K562 (cell line): ENCODE data around the gene C15orf61.

Source experiments
- ETV6 ChIP-seq, 3 experiments: fragments of 150-350 bp in 1 of 3; sonication (generic) in 1 of 3; formaldehyde crosslinking in 1 of 3; IDR thresholded peaks; 2 replicates each; pipeline versions ENCODE4 v1.6.1 to v1.8.0; 2014 to 2022; ENCODE audit warnings: borderline replicate concordance in 2 of 3, low read depth in 2 of 3, antibody characterized with exemption in 1 of 3, low read length in 1 of 3, mild to moderate bottlenecking in 1 of 3, missing genetic modification reagents in 1 of 3
- HMGXB4 ChIP-seq: sonication (generic); formaldehyde crosslinking; IDR thresholded peaks from 2 replicates; pipeline ENCODE4 v1.8.1; 2023; ENCODE audit warnings: mild to moderate bottlenecking, missing genetic modification reagents
- MAFG ChIP-seq: fragments of 450-650 bp; conservative IDR thresholded peaks from 2 replicates; pipeline ENCODE4 v1.6.1; 2016; ENCODE audit warnings: missing genetic modification characterization, missing compliant biosample characterization
- NRF1 ChIP-seq, 2 experiments: fragments of 450-650 bp; IDR thresholded peaks in 1 of 2; conservative IDR thresholded peaks in 1 of 2; 2 replicates each; pipeline ENCODE4 v1.6.1; 2014; ENCODE audit warnings: mild to moderate bottlenecking in 2 of 2
- SNAPC5 ChIP-seq: fragments of 250-450 bp; sonication (Bioruptor Pico); IDR thresholded peaks from 2 replicates; pipeline ENCODE4 v1.8.0; 2021; ENCODE audit warnings: moderate library complexity, mild to moderate bottlenecking, inconsistent platforms
- TEAD4 ChIP-seq, 2 experiments: sonication (generic) in 1 of 2; formaldehyde crosslinking in 1 of 2; IDR thresholded peaks; 2 replicates each; pipeline versions ENCODE4 v1.6.1 to v1.8.0; 2012 to 2022; ENCODE audit warnings: borderline replicate concordance in 1 of 2, inconsistent platforms in 1 of 2, low read length in 1 of 2, mild to moderate bottlenecking in 1 of 2, missing genetic modification reagents in 1 of 2
- TF ChIP-seq, protein P1 (sequence below): IDR thresholded peaks from 2 replicates; pipeline ENCODE4 v1.6.1; 2011; ENCODE audit warnings: borderline replicate concordance, low read depth, mild to moderate bottlenecking, moderate library complexity, low read length; ENCODE audit not compliant: insufficient read depth, poor library complexity, severe bottlenecking

DNA sequence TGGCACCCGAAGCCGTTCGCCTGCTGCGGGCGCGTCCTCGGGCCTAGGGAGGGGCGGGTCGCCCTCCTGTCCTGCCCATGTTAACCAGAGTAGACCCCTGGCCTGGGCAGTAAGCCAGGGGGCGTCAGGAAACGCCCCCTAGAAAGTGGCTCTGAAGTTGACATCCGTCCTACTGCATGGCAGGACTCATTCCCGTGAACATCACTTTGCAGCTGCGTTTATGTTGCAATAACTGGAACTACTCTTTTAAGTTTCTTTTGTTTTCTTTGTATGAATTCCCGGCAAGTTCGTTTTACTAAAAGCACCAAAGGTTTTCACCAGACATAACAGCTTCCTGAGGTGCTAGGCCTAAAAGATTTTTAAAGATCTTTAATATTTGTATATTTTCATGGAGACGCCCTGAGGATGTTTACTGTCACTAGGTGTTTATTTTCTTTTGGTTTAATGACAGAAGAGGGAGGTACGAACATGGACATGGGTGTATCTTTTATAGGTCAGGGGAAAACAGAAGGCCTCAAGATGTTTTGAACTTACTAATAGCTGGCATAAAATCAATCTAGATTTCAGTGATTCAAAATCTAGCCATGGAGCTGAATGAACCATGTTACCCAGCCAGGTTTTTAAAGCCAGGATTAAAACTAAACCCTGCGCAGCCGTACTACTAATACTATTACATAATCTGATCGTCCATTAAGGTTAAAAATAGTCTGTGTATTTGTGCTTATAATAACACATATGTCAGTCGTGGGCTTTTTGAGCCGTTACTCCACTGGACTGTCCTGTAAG, 1.0 kb downstream of the C15orf61 start:
- no peak for TF ChIP-seq HMGXB4 (CRISPR knock-in tag)
- TF ChIP-seq ETV6 (IDR thresholded peaks at IDR 0.05; ENCODE audit: borderline replicate concordance in 1 of 2, low read depth in 2 of 2, low read length in 1 of 2): no peak
- no peak for TF ChIP-seq ETV6 (CRISPR knock-in tag; IDR thresholded peaks at IDR 0.05; ENCODE audit: borderline replicate concordance)
- no peak for TF ChIP-seq SNAPC5 (CRISPR knock-in tag)
- peak; percentile 79 to 81 for TF ChIP-seq NRF1 (conservative IDR thresholded peaks at IDR 0.05 in 1 of 2, IDR thresholded peaks at IDR 0.05 in 1 of 2)
- TF ChIP-seq TEAD4 (IDR thresholded peaks at IDR 0.05; ENCODE audit: low read length): no peak
- TF ChIP-seq TEAD4 (CRISPR knock-in tag; IDR thresholded peaks at IDR 0.05; ENCODE audit: borderline replicate concordance): no peak
- TF ChIP-seq MAFG (tag): no peak
- TF ChIP-seq, protein P1, sequence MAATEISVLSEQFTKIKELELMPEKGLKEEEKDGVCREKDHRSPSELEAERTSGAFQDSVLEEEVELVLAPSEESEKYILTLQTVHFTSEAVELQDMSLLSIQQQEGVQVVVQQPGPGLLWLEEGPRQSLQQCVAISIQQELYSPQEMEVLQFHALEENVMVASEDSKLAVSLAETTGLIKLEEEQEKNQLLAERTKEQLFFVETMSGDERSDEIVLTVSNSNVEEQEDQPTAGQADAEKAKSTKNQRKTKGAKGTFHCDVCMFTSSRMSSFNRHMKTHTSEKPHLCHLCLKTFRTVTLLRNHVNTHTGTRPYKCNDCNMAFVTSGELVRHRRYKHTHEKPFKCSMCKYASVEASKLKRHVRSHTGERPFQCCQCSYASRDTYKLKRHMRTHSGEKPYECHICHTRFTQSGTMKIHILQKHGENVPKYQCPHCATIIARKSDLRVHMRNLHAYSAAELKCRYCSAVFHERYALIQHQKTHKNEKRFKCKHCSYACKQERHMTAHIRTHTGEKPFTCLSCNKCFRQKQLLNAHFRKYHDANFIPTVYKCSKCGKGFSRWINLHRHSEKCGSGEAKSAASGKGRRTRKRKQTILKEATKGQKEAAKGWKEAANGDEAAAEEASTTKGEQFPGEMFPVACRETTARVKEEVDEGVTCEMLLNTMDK: no peak
